ENCODE measurements around the gene PPP1R7.
A peak's percentile ranks its signal among the peaks of the same experiment; 100 is the strongest.

Gene PPP1R7

GRCh38 chr2:241215421-241215820, 65.2 kb downstream of the PPP1R7 start:
- H3K9ac ChIP-seq (ENCODE audit: low read length), result no peak overlapping the region
- peaks cover 10% of the 10 kb centered on the region for H3K4me1 ChIP-seq (ENCODE audit: control insufficient read depth, insufficient read depth, low read length)
- no peaks in the 10 kb centered on the region for H3K36me3 ChIP-seq (ENCODE audit: control insufficient read depth, insufficient read depth, low read length)
- H3K27me3 ChIP-seq (ENCODE audit: control insufficient read depth, insufficient read depth, low read length), result no peaks in the 10 kb centered on the region
- H3K9me3 ChIP-seq (ENCODE audit: control insufficient read depth, low read length), result no peaks in the 10 kb centered on the region
- no peak overlapping the region for H3K4me3 ChIP-seq (ENCODE audit: low read length)

GRCh38 chr2:241216211-241216761, 66.0 kb downstream of the PPP1R7 start:
- no peak overlapping the region for H3K9ac ChIP-seq (ENCODE audit: low read length)
- no peaks in the 10 kb centered on the region for H3K27me3 ChIP-seq (ENCODE audit: control insufficient read depth, insufficient read depth, low read length)
- no peak overlapping the region for H3K4me3 ChIP-seq (ENCODE audit: low read length)
- H3K9me3 ChIP-seq (ENCODE audit: control insufficient read depth, low read length), result no peaks in the 10 kb centered on the region
- H3K4me1 ChIP-seq (ENCODE audit: control insufficient read depth, insufficient read depth, low read length), result peaks cover 10% of the 10 kb centered on the region
- no peaks in the 10 kb centered on the region for H3K36me3 ChIP-seq (ENCODE audit: control insufficient read depth, insufficient read depth, low read length)

- Histone ChIP-seq H3K36me3 (ENCODE audit: control insufficient read depth, insufficient read depth, low read length) (no peaks in the 10 kb centered on the region), H3K9me3 (ENCODE audit: control insufficient read depth, low read length) (no peaks in the 10 kb centered on the region), H3K9ac (ENCODE audit: low read length) (no peak overlapping the region), H3K4me1 (ENCODE audit: control insufficient read depth, insufficient read depth, low read length) (peaks cover 10% of the 10 kb centered on the region), H3K27me3 (ENCODE audit: control insufficient read depth, insufficient read depth, low read length) (no peaks in the 10 kb centered on the region), H3K4me3 (ENCODE audit: low read length) (peak overlapping the region; percentile 25)
Observed at GRCh38 chr2:241217320-241218031, 67.2 kb downstream of the PPP1R7 start.

- H3K27me3 ChIP-seq (ENCODE audit: control insufficient read depth, insufficient read depth, low read length), result no peaks in the 10 kb centered on the region
- peaks cover 10% of the 10 kb centered on the region for H3K4me1 ChIP-seq (ENCODE audit: control insufficient read depth, insufficient read depth, low read length)
- no peaks in the 10 kb centered on the region for H3K9me3 ChIP-seq (ENCODE audit: control insufficient read depth, low read length)
- no peak overlapping the region for H3K4me3 ChIP-seq (ENCODE audit: low read length)
- H3K9ac ChIP-seq (ENCODE audit: low read length), result no peak overlapping the region
- no peaks in the 10 kb centered on the region for H3K36me3 ChIP-seq (ENCODE audit: control insufficient read depth, insufficient read depth, low read length)
Observed at GRCh38 chr2:241218131-241219029, 68.1 kb downstream of the PPP1R7 start.

- Histone ChIP-seq H3K4me1 (ENCODE audit: control insufficient read depth, insufficient read depth, low read length) (peaks cover 15% of the 10 kb centered on the region), H3K36me3 (ENCODE audit: control insufficient read depth, insufficient read depth, low read length) (no peaks in the 10 kb centered on the region), H3K9ac (ENCODE audit: low read length) (no peak overlapping the region), H3K4me3 (ENCODE audit: low read length) (no peak overlapping the region), H3K27me3 (ENCODE audit: control insufficient read depth, insufficient read depth, low read length) (no peaks in the 10 kb centered on the region), H3K9me3 (ENCODE audit: control insufficient read depth, low read length) (no peaks in the 10 kb centered on the region)
Observed at GRCh38 chr2:241219030-241219382, 68.7 kb downstream of the PPP1R7 start.

GRCh38 chr2:241219856-241220356, 69.6 kb downstream of the PPP1R7 start:
- Histone ChIP-seq H3K9ac (ENCODE audit: low read length) (no peak overlapping the region), H3K36me3 (ENCODE audit: control insufficient read depth, insufficient read depth, low read length) (no peaks in the 10 kb centered on the region), H3K4me1 (ENCODE audit: control insufficient read depth, insufficient read depth, low read length) (peaks cover 22% of the 10 kb centered on the region), H3K9me3 (ENCODE audit: control insufficient read depth, low read length) (no peaks in the 10 kb centered on the region), H3K4me3 (ENCODE audit: low read length) (no peak overlapping the region), H3K27me3 (ENCODE audit: control insufficient read depth, insufficient read depth, low read length) (no peaks in the 10 kb centered on the region)

- Histone ChIP-seq H3K9ac (ENCODE audit: low read length) (no peak overlapping the region), H3K4me1 (ENCODE audit: control insufficient read depth, insufficient read depth, low read length) (peaks cover 13% of the 10 kb centered on the region), H3K36me3 (ENCODE audit: control insufficient read depth, insufficient read depth, low read length) (peaks cover 8% of the 10 kb centered on the region), H3K27me3 (ENCODE audit: control insufficient read depth, insufficient read depth, low read length) (no peaks in the 10 kb centered on the region), H3K4me3 (ENCODE audit: low read length) (no peak overlapping the region), H3K9me3 (ENCODE audit: control insufficient read depth, low read length) (no peaks in the 10 kb centered on the region)
Observed at GRCh38 chr2:241223211-241224017, 73.1 kb downstream of the PPP1R7 start.

- Histone ChIP-seq H3K4me1 (ENCODE audit: control insufficient read depth, insufficient read depth, low read length) (peaks cover 13% of the 10 kb centered on the region), H3K4me3 (ENCODE audit: low read length) (no peak overlapping the region), H3K36me3 (ENCODE audit: control insufficient read depth, insufficient read depth, low read length) (peaks cover 16% of the 10 kb centered on the region), H3K9me3 (ENCODE audit: control insufficient read depth, low read length) (no peaks in the 10 kb centered on the region), H3K27me3 (ENCODE audit: control insufficient read depth, insufficient read depth, low read length) (no peaks in the 10 kb centered on the region), H3K9ac (ENCODE audit: low read length) (no peak overlapping the region)
Observed at GRCh38 chr2:241224018-241224850, 74.0 kb downstream of the PPP1R7 start.

GRCh38 chr2:241224851-241225438, 74.7 kb downstream of the PPP1R7 start:
- no peak overlapping the region for H3K9ac ChIP-seq (ENCODE audit: low read length)
- H3K4me1 ChIP-seq (ENCODE audit: control insufficient read depth, insufficient read depth, low read length), result peaks cover 13% of the 10 kb centered on the region
- H3K9me3 ChIP-seq (ENCODE audit: control insufficient read depth, low read length), result no peaks in the 10 kb centered on the region
- H3K36me3 ChIP-seq (ENCODE audit: control insufficient read depth, insufficient read depth, low read length), result peaks cover 20% of the 10 kb centered on the region
- H3K27me3 ChIP-seq (ENCODE audit: control insufficient read depth, insufficient read depth, low read length), result no peaks in the 10 kb centered on the region
- H3K4me3 ChIP-seq (ENCODE audit: low read length), result no peak overlapping the region

- Histone ChIP-seq H3K9me3 (ENCODE audit: control insufficient read depth, low read length) (no peaks in the 10 kb centered on the region), H3K27me3 (ENCODE audit: control insufficient read depth, insufficient read depth, low read length) (no peaks in the 10 kb centered on the region), H3K9ac (ENCODE audit: low read length) (no peak overlapping the region), H3K4me3 (ENCODE audit: low read length) (no peak overlapping the region), H3K36me3 (ENCODE audit: control insufficient read depth, insufficient read depth, low read length) (peaks cover 26% of the 10 kb centered on the region), H3K4me1 (ENCODE audit: control insufficient read depth, insufficient read depth, low read length) (peaks cover 13% of the 10 kb centered on the region)
Observed at GRCh38 chr2:241225545-241225944, 75.3 kb downstream of the PPP1R7 start.

GRCh38 chr2:241225983-241226382, 75.7 kb downstream of the PPP1R7 start:
- H3K9ac ChIP-seq (ENCODE audit: low read length), result no peak overlapping the region
- H3K9me3 ChIP-seq (ENCODE audit: control insufficient read depth, low read length), result no peaks in the 10 kb centered on the region
- no peak overlapping the region for H3K4me3 ChIP-seq (ENCODE audit: low read length)
- H3K27me3 ChIP-seq (ENCODE audit: control insufficient read depth, insufficient read depth, low read length), result no peaks in the 10 kb centered on the region
- peaks cover 29% of the 10 kb centered on the region for H3K36me3 ChIP-seq (ENCODE audit: control insufficient read depth, insufficient read depth, low read length)
- peaks cover 13% of the 10 kb centered on the region for H3K4me1 ChIP-seq (ENCODE audit: control insufficient read depth, insufficient read depth, low read length)

Measured in mucosa of stomach (tissue), 1 donor.